LNCaP clone FGC (cell line): ENCODE measurements around the gene GIT2.
"Not testable (repeated sequence)": the region's sequence is repeated elsewhere in the genome, so short reads cannot be mapped to it uniquely, and the experiment has no call there.

Experiments used
- DNase-seq: peaks from one replicate; pipeline ENCODE4 v3.0.0-alpha.2; 2011; ENCODE audit warnings: low read depth
- H3K4me3 ChIP-seq: 2 replicates; pipeline ENCODE4 v1.5.1; 2011; ENCODE audit warnings: mild to moderate bottlenecking, low read depth, low read length, control low read depth
- TF ChIP-seq, protein P1 (sequence below): IDR thresholded peaks from 2 replicates; pipeline ENCODE4 v1.5.1; 2012; ENCODE audit warnings: mild to moderate bottlenecking; ENCODE audit not compliant: control insufficient read depth, insufficient read depth; ENCODE audit errors: extremely low read depth

GIT2 gene

DNA sequence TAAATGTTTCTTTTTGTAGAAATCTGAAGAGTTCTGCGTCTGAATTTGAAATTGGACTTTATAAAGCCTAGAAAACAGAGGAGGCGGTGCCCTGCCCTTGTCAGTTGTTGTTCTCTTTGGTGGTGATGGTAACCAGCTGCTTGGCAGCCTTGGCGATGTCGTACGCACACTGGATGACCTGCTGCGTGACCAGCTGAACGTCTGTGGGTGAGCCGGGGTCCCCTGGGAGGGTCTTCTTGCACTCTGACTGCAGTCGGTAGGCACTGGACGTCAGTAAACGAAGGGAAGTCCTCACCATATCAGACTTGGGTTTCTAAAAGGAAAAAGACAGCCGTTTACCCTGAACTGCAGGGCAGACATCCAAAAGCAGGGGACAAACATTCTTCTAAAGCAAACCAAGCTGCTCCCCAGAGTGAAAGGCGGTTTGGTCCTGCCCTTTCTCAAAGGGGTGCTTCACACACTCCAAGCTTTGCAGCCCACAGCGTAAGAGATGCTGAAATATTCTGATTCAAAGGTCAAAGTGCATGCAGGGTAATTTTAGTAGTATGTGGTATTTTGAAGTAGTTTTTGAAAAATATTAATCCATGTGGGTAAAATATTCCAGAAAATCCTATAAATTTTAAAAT is 63.2 kb downstream of the GIT2 start:
- no peak overlapping the region for H3K4me3 ChIP-seq
- DNase-seq: no peak
- TF ChIP-seq, protein P1, sequence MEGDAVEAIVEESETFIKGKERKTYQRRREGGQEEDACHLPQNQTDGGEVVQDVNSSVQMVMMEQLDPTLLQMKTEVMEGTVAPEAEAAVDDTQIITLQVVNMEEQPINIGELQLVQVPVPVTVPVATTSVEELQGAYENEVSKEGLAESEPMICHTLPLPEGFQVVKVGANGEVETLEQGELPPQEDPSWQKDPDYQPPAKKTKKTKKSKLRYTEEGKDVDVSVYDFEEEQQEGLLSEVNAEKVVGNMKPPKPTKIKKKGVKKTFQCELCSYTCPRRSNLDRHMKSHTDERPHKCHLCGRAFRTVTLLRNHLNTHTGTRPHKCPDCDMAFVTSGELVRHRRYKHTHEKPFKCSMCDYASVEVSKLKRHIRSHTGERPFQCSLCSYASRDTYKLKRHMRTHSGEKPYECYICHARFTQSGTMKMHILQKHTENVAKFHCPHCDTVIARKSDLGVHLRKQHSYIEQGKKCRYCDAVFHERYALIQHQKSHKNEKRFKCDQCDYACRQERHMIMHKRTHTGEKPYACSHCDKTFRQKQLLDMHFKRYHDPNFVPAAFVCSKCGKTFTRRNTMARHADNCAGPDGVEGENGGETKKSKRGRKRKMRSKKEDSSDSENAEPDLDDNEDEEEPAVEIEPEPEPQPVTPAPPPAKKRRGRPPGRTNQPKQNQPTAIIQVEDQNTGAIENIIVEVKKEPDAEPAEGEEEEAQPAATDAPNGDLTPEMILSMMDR: no peak

DNA sequence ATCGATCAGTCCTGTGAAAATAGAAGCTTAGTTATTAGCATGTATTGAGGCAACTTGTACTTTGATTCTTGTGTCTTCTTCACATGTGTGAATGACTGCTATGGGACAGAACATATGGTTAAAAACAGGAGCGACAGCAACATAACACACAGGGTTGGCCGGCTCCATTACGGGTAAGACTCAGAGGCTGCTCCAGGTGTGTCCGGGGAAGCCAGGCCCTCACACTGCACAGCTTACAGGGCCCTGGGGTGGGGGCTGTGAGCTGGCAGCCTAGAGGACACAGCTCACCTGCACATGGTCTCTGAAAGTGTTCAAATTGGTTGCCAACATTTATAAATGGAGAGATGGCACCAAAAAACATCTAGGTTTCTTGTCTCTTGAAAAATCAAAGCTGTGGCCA is 65.0 kb downstream of the GIT2 start:
- TF ChIP-seq, protein P1: no peak
- H3K4me3 ChIP-seq: no peak overlapping the region

DNA sequence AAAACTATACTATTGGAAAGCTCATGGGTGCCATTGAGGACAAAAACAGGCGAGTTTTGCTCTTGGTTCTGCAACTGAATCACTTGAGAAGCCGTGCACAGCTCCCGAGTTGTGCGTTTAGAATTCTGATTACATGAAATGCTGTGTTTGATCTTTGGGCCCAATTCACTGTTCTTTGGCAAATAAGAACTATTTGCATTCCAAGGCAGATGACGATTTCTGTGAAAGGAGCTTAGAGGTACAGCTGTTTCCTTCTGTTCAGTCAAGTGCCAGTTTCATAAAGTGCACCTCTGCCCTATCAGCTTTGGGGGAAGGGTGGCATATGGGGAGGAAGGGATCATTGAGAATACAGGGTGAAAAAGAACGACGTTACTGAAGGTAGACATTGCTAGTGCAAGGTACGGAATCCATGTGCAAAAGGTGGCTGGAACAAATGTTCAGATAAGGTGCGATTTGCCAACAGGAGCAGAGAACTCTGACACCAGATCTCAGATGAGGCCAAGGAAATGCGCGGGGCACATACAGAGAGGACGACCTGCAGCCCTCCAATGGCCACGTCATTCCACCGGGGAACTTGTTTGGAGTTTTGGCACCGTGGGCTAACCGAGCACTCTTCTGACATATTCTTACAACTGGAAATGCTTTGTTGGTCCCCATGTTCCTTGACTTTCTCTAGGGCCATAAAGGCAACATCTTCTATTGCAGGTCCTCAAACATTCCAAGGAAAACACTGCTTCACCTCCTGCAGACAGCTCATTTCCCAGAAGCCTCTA is 66.0 kb downstream of the GIT2 start:
- DNase-seq: no peak
- H3K4me3 ChIP-seq: no peak overlapping the region
- TF ChIP-seq, protein P1: no peak

More for the DNA sequence above, 65.0 kb downstream of the GIT2 start:
- DNase-seq: no peak

DNA sequence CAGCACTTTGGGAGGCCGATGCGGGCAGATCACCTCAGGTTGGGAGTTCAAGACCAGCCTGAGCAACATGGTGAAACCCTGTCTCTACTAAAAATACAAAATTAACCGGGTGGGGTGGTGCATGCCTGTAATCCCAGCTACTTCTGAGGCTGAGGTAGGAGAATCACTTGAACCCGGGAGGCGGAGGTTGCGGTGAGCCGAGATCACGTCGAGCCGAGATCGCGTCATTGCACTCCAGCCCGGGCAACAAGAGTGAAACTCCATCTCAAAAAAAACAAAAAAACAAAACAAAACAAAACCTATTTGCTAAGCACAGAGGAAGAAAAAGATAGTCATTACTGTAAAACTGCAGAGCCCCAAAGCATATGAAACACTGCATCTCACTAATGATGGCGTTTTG is 66.8 kb downstream of the GIT2 start:
- not testable (repeated sequence) for DNase-seq

DNA sequence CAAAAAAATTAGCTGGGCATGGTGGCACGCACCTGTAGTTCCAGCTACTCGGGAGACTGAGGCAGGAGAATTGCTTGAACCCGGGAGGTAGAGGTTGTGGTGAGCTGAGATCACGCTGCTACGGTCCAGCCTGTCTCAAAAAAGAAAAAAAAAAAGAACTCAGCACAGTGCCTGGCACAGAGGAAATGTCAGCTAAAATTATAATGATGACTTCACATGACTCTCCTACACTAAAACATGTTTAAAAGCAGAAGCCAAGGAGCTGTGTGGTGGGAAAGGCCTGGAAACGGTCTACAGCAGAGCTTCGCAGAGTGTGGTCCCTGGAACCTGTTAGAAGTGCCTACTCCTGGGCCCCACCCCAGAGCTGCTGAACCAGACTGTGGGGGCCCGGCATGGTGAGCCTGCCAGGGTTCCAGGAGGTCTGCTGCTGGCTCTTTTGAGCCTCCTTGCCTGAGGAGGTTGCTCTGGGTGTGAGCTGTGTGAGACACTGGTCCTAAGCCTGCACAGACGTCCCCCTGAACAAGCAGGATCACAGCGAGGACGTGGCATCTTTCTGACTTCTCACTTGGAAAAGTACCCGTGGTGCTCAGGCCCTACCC is 68.0 kb downstream of the GIT2 start:
- DNase-seq: no peak
- TF ChIP-seq, protein P1: no peak

More for the DNA sequence above, 66.8 kb downstream of the GIT2 start:
- H3K4me3 ChIP-seq: not testable (repeated sequence)

DNA sequence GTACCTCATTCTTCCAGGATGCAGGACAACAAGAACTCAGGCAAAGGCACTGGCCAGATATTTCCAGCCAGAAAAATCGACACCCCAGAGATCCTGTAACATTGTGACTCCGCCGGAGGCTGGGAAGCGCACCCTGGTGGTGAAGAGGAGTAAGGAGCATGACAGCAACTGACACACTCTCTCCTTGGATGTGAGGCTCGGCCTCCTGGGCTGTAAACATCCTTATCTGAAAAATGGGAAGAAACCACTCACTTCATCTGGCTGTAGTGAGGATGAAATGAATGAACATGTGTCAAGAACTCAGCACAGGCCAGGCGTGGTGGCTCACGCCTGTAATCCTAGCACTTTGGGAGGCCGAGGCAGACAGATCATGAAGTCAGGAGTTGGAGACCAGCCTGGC is 68.5 kb downstream of the GIT2 start:
- H3K4me3 ChIP-seq: no peak overlapping the region
- DNase-seq: no peak
- TF ChIP-seq, protein P1: peak; percentile 74

More for the DNA sequence above, 68.0 kb downstream of the GIT2 start:
- H3K4me3 ChIP-seq: no peak overlapping the region

DNA sequence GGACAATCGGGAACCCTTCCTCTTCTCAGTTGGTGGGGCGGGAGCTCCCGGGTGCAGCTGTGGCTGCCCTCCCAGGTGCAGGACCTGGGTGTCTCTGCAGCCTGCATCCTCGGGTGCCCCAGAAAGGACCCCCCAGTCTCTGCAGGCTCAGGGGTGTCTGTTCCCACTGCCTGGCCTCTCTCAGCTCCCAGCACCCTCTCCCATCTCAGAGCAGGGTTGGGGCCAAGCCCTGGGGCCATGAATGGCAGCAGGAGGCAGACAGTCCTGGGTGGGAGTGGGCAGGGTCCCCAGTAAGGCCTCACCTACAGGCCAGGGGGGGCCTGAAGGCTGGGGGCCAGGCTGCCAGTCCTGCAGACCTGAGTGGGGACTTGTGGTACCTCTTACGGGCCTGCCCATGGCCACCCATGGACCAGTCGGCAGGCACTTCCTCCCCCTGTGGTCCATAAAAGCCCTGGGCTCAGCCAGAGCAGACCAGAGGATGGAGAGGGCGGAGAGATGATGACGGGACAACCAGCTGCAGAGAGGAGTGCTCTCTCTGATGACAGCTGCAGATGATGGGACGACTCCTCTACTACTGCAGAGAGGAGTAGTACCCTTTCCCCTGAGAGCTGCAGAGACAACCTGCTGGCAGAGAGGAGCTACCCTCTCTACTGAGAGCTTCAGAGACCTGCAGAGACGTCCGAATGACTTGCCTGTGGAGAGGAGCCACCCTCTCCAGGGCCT is 69.5 kb downstream of the GIT2 start:
- DNase-seq: no peak
- TF ChIP-seq, protein P1: no peak
- H3K4me3 ChIP-seq: no peak overlapping the region
